GM18907 (cell line): ENCODE measurements around the gene RAB1B.
"Not testable (repeated sequence)": the region's sequence is repeated elsewhere in the genome, so short reads cannot be mapped to it uniquely, and the experiment has no call there.

ENCODE experiments used
- ATAC-seq: cut with Tn5 transposase; IDR thresholded peaks from one replicate; pipeline ENCODE4 v1.9.1; 2021; ENCODE audit warnings: mild to moderate bottlenecking, moderate library complexity; ENCODE audit not compliant: unreplicated experiment

Gene RAB1B

DNA sequence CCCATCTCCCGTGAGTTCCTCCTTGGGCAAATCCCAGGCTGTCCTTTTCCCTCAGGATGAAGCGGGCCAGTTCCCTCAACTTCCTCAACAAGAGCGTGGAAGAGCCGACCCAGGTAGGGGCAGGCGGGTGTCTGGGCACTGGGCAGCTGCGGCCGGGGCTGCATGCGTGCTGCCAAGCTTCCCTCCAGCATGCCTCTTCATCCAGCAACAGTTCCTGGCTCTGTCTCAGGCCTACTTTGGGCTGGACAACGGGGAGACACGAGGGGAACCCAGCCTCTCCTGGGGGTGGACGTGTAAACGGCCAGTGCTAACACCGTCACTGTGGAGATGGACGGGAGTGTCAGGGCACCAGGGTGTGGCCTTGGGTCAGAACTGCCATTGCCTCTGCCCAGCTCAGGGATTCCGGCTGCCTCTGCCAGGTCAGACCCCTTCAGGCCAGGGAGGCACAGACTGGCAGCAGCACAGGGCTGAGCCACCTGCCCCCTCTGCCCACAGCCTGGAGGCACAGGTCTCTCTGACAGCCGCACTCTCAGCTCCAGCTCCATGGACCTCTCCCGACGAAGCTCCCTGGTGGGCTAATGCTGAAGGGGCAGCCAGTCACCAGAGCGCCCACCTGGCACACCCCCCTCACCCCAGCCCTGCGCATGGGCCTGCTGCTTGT lies 1.9 kb upstream of the RAB1B start:
- ATAC-seq = no peak

DNA sequence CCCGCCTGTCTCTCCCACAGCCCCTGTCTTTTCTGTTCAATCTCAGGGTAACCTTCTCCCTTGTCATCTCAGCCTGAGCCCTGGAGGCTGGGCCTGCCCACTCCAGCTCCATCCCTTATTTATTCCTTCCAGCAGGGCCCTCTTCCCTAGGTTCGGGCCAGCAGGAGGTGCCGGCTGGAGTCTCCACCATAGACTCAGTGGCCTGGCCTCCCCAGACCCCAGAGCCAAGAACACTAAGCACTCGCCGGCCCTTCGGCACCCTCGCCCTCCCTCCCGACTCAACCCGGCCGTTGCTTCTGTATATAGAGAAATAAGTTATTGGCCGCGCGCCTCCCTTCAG lies 1.4 kb upstream of the RAB1B start:
- ATAC-seq = no peak

DNA sequence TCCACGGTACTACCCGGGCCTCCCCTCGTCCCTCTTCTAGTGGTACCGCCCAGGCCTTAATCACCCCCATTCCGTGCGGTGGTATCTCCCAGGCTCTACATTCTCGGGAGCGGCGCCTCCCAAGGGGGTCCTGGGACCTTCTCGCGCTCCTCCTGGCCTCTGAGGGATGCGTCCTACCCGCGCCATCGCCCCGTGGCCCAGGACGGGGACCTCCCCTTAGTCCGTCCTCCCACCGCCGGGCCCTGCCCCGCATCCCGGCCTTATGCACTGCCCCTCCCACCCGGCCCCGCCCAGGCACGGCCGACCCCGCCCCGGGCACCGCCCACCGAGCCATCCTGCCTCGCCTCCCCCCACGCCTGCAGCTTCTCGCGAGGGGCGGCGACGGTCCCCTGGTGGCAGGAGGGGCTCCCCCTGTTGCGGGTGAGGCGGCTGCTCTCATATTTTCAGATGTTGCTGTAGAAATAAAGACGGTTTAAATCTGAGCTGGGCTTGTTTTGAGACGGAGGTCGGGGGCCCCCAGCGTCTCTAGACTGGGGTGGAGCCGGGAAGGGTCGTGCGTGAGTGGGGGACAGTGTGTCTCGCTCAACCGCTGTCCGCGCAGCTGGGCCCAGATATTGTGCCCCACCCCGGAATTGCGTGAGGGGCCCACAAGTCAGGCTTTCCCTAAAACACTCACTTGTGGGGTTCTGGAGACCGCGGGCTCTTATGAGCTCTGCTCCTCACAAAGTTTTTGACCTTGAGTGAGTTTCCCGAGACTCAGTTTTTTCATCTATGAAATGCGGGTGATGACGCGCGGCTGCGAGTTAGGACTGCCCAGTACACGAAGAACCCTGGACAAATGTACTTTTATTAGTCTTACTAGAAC lies 828 bp upstream of the RAB1B start:
- ATAC-seq = peak; percentile 48

DNA sequence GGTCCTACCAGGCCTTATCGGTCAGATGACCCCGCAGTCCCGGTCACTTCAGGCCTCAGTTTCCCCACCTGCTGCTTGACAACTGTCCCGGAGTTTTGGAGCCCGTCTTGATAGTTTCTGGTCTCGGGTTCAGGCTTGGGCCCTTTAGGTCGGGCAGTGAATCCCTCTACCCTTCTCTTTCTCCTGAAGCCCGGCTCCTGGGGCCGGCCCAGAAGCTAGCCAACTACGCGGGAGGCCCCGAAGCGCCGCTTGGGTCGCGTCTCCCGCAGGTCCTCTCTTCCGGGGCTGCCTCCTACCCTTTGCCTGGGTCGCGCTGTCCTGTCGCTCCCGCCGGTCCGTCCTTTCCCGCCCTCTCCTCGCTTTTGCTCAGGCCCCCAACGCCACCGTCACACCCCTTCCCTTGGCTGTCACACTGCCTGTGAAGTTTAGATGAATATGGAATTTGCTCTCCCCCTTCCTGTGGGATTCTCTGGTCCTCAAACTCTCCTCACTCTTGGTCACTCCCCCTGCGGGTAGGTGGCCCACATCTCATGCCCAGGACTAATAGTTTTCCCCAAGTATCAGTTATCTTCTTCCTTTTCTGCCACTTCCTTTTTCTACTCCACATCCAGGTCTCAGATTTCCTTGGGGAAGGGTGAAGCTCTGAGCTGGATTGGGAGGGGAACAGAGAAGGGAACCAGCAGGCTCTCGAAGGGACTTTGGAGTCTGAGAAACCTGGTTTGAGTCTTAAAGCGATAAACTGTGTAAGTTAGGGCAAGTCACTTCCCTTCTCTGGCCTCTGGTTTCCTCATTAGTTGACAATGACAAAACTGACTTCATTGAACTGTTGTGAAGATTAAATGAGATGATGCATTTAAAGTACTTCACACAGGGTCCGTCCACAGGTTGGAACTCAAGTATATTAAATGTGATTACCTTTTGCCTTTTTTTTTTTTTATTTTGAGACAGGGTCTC lies 790 bp downstream of the RAB1B start:
- ATAC-seq = no peak

DNA sequence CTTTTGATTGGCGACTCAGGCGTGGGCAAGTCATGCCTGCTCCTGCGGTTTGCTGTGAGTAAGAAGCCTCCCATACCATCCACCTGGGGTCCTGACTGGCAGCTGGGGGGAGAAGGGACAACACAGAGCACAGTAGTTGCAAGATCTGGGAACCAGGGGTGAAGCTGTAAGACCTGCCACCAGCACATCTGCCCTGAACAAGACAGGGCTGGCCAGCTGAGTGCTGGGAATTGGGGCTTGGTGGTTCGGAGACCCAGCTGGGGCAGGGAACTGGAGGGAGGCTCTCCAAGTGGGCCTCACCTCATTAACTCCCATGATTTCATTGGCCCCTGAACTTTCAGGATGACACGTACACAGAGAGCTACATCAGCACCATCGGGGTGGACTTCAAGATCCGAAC lies 3.4 kb downstream of the RAB1B start:
- ATAC-seq = no peak

DNA sequence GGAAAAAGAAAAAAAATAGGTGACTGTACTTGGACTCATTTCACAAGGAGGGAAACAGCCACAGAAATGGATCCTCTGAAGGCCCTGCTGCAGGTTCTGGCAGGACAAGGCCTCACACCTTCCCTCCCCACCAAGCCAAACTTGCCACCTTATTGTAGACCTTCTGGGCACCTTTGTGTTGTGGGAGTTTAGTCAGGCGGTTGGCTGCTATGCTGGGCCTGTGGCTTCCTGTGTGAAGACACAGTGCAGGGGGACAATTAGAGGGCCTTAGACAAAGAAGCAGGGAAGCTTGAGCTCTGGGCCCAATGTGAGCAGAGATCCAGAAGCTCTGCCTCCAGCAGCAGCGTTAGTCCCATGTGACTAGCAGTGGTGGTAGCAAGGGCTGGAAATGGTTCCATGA lies 4.2 kb downstream of the RAB1B start:
- no peak for ATAC-seq

DNA sequence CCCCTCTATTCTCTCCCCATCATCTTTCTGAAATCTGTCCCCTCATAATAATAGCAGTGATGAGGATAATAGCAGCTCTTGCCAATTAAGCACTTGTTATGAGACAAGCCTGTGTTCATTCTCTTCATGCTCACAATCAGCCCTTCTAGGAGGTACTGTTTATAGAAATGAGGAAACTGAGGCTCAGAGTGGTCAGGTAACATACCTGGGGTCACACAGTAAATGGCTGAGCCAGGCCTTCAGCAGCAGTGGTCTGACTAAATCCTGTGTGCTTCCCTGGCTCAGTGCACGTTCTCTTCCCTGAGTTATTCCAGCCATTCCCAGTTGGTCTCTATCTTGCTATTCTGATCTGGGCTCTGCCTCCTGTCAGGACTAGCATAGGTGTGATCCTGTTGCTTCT lies 5.8 kb downstream of the RAB1B start:
- ATAC-seq = no peak

DNA sequence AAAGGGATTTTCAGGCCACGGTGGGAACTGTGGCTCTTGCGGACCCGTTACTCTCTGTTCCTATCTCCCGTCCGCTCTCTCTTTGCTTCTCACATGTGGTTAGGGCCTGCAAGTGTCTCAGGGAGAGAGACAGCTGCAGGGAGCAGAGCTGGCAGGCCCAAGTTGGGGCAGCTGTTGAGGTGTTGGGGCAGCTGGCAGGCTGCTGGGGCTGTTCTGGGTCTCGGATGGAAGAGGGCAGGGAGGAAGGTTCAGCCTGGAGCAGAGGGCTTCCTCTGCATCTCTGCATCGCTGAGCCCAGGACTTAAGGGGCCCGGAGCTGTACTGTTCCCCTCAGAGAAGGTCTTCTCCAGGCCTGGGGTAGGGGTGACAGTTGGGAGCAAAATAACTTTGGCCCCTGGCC lies 7.0 kb downstream of the RAB1B start:
- no peak for ATAC-seq

DNA sequence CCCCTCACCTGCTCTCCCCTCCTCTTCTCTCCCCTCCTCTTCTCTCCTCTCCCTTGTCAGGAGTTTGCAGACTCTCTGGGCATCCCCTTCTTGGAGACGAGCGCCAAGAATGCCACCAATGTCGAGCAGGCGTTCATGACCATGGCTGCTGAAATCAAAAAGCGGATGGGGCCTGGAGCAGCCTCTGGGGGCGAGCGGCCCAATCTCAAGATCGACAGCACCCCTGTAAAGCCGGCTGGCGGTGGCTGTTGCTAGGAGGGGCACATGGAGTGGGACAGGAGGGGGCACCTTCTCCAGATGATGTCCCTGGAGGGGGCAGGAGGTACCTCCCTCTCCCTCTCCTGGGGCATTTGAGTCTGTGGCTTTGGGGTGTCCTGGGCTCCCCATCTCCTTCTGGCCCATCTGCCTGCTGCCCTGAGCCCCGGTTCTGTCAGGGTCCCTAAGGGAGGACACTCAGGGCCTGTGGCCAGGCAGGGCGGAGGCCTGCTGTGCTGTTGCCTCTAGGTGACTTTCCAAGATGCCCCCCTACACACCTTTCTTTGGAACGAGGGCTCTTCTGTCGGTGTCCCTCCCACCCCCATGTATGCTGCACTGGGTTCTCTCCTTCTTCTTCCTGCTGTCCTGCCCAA lies 7.7 kb downstream of the RAB1B start:
- ATAC-seq = no peak

DNA sequence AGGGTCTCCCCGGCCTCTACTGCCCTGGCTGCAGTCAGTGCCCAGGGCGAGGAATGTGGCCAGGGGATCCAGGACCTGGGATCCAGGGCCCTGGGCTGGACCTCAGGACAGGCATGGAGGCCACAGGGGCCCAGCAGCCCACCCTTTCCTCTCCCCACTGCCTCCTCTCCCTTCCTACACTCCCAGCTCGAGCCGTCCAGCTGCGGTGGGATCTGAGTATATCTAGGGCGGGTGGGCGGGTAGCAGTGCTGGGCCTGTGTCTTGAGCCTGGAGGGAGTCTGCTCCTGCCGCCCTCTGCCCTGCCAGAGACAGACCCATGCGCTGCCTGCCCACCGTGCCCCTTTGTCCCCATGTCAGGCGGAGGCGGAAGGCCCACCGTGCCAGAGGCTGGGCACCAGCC lies 8.2 kb downstream of the RAB1B start:
- ATAC-seq = not testable (repeated sequence)

DNA sequence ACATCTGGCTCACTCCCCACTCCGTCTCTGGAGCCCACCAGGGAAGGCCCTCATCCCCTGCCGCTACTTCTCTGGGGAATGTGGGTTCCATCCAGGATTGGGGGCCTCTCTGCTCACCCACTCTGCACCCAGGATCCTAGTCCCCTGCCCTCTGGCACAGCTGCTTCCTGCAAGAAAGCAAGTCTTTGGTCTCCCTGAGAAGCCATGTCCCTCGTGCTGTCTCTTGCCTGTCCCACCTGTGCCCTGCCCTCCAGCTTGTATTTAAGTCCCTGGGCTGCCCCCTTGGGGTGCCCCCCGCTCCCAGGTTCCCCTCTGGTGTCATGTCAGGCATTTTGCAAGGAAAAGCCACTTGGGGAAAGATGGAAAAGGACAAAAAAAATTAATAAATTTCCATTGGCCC lies 8.6 kb downstream of the RAB1B start:
- ATAC-seq = not testable (repeated sequence)

DNA sequence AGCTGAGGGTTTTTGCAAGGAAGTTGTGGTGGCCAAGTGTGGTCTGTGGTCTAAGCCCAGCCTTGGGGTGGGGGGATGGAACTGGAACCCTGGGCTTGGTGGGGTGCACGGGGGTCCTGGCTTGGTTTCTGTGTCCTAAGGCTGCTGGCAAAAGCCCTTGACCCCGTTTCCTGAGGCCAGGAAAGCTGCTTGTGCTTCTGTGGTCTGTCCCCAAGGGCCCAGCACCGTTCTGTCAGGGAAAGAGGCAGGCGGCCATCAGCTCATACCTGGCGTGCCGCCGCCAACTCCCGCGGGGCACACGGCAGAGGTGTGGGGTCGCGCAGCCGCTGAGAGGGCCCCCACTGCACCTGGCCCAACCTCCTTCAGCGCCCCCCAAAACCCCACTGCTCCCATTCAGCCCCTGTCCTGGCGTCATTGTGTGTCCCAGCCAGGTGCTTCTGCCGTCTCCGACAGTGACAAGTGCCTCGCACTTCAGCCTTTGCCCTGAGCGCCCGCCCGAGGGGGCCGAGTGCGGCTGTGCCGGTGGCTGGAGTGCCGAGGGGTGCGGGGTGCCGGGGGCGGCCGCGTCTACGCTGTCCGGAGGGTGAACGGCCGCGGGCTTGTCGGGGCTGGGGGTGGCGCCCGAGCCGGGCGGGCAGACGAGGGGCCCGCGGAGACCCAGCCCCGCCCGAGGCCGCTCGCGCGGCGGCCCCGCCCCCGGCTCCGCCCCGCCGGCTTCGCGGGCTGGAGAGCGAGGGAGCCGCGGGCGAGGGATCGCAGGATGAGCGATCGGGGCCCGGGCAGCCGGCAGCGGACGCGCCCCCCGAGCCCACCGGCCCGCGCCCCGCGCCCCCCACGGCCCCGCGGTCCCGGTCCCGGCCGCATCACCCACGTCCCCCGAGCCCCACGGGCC lies 9.3 kb downstream of the RAB1B start, which contains the start of gene CNIH2:
Gene CNIH2 (plus strand): TSS at position 705 of the 892 bp plus-strand sequence. CDS start 282 bp downstream, outside the sequence.
- no peak for ATAC-seq

DNA sequence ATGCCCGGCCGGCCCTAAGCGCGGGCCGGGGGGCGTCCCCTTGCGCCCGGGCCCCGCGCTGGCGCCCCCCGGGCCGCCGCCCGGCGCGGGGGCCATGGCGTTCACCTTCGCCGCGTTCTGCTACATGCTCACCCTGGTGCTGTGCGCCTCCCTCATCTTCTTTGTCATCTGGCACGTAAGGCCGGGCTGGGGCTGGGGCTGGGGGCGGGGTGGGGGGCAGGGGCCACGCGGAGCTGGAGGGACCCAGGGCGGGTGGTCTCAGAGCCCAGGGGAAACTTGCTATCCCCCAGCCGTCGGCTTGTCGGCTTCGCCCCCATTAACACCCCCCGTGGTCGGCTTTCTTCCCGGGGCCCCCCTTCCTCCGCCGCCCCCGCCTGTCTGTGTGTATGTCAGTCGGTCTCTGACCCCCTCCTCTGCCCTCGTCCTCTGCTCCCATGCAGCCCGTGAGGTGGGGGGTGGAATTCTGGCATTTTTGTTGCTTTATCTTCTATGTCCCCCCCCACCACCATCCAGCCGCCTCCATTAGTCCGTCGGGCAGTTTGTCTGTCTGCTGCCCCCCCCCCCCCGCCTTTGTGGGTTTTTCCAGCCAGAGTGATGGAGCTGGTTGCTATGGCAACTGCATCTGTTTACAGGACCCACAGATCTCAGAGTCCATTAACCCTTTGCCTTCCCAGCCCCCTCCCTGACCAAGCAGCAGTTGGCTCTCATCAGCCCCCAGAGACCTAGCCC lies 10.1 kb downstream of the RAB1B start:
- ATAC-seq = no peak

DNA sequence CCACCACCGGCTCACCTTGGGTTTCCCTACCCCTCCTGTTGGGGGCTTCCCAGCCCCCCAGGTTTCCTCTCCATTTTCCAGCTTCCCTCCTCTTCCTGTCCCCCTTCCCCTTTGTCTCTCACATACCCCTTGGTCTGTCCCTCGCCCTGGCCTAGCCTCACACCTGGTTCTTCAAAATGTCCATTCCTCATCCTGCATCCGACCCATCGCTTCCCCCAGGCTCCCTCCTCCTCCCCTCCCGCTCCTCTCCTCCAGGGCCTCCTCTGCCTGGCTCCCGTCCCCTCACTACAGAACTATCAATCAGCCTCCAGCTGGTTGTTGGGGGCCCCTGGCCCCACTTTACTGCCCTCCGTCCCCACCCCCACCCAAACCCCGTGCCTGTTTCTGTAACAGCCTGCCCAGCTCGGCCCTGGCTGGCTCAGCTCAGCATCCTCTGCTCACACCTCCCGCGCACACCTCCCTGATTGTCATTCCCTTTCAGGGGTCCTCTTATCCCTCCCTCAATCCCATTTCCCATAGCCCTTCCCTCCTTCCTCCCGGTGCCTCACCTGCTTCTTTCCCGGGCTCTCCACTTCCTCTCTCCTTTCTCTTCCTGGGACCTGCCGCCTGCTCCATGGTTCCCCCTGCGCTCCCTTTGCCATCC lies 10.8 kb downstream of the RAB1B start:
- no peak for ATAC-seq

DNA sequence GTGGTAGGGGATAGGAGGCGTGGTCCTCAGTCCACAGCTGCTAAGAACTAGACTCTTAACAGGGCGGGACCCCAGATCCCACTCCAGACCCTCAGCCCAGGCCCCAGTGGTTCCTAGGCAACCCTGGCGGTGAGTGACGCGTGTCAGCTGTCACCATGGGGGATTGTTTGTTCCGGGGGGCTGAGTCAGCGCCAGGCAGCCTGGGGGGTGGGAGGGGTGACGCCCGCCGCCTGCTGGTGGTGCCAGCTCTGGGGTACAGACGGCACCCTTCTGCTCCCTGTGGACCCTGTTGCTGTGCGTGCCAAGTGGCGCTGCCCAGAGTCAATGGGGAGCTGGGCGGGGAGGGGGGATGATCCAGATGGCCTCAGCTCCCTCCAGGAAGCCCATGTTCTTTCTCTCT lies 12.0 kb downstream of the RAB1B start:
- no peak for ATAC-seq

DNA sequence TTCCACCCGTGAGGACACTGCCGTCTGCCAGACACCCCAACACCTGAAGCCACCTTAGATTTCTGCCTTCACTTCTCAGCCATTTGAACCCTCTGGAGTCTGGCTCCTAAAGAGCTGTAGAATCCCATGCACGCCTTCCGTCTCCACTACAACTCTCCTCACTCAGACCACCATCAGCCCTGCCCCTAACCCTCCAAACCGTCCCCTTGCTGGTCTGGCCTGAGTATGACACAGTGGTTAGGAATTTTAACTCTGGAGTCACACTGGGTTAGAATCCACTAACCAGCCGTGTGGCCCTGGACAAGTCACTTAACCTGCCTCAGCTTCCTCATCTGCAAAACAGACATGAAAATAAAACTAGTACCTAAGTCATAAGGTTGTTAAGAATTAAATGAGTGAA lies 12.6 kb downstream of the RAB1B start:
- ATAC-seq = no peak

DNA sequence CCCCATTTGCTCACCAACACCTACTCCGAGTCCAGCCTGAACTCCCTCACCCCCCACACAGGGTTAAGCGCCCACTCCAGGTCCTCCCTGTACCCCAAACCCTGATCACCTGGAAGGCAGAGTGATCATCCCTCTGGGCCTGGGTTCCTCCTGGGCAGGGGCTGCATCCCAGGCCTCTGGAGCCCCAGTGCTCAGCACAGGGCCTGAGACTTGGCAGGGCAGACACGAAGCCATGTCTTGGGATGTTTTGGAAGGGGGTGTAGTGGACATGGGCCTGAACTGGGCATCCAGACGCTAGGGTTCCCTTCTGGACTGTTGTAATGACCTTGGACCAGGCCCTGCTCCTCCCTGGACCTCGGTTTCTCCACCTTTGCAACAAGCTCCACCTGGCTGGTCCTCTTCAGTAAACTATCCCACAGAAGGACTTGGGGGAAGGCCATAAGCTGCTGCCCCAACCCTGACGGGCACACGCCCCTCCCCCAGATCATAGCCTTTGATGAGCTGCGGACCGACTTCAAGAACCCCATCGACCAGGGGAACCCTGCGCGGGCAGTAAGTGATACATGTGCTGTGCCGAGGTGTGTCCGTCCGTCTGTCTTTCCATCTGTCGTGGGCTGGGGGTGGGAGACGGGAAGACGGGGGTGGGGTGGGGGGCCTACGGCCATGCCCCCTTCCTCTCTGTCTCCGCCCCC lies 13.5 kb downstream of the RAB1B start:
- no peak for ATAC-seq
